ENCODE results near the gene DPAGT1.

GRCh38 chr11:119077839-119078238, 23.8 kb downstream of the DPAGT1 start:
- TF ChIP-seq CTCF (IDR thresholded peaks at IDR 0.05 in 2 of 3, conservative IDR thresholded peaks at IDR 0.05 in 1 of 3; ENCODE audit: borderline replicate concordance in 1 of 3, insufficient read depth in 1 of 3, low read depth in 2 of 3, low read length in 2 of 3) (no peak), POLR2A (IDR thresholded peaks at IDR 0.05; ENCODE audit: borderline replicate concordance, extremely low read depth, insufficient read depth, insufficient read length) (no peak), POLR2AphosphoS5 (IDR thresholded peaks at IDR 0.05; ENCODE audit: low read depth, low read length) (no peak), FOSL1 (IDR thresholded peaks at IDR 0.05; ENCODE audit: low read depth) (no peak), REST (IDR thresholded peaks at IDR 0.05; ENCODE audit: low read depth) (no peak), ZNF274 (IDR thresholded peaks at IDR 0.05; ENCODE audit: low read depth, low read length) (no peak), YY1 (IDR thresholded peaks at IDR 0.05; ENCODE audit: extremely low read depth, insufficient replicate concordance, low read depth, low read length) (no peak), EZH2 (IDR thresholded peaks at IDR 0.05) (no peak)
